Suprapubic skin (tissue), 4 donors: ENCODE results near the gene EPX.

Experiments
- POLR2A ChIP-seq, 2 donors: fragments of 450-650 bp; IDR thresholded peaks; one replicate each; pipeline ENCODE4 v1.6.1; 2017; ENCODE audit warnings: antibody characterized with exemption in 2 of 2, mild to moderate bottlenecking in 2 of 2, moderate library complexity in 2 of 2
- POLR2AphosphoS5 ChIP-seq, 3 donors: sonication (generic); formaldehyde crosslinking; IDR thresholded peaks; one replicate each; pipeline ENCODE4 v1.6.1; 2017; ENCODE audit warnings: antibody characterized with exemption in 3 of 3
- TF ChIP-seq, protein P1 (sequence below), 2 donors: fragments of 200-600 bp in 1 of 2; fragments of 450-650 bp in 1 of 2; sonication (generic) in 1 of 2; IDR thresholded peaks; one replicate each; pipeline ENCODE4 v1.5.1; 2016 to 2019; ENCODE audit warnings: antibody characterized with exemption in 2 of 2, mild to moderate bottlenecking in 1 of 2, moderate library complexity in 1 of 2

DNA sequence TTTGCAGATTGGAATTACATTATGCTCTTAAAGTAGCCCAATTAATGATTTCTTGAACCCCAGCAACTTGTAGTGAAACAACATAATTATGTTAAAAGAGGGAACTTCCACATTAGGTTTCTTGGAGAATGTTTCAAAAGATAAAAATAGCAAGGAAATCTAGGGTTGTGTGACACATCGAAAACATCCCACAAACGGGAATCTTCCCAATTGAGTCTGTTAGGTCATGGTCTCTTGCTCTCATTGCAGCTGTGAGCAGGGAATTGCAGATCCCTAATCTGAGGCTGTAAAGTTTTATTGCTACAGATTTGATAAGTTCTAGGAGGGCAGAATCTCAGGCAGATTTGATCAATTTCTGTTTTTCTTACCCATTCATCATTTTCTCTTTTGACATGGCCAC, 39.1 kb downstream of the EPX start:
- no peak for TF ChIP-seq POLR2AphosphoS5 (IDR thresholded peaks at IDR 0.05)
- TF ChIP-seq, protein P1, sequence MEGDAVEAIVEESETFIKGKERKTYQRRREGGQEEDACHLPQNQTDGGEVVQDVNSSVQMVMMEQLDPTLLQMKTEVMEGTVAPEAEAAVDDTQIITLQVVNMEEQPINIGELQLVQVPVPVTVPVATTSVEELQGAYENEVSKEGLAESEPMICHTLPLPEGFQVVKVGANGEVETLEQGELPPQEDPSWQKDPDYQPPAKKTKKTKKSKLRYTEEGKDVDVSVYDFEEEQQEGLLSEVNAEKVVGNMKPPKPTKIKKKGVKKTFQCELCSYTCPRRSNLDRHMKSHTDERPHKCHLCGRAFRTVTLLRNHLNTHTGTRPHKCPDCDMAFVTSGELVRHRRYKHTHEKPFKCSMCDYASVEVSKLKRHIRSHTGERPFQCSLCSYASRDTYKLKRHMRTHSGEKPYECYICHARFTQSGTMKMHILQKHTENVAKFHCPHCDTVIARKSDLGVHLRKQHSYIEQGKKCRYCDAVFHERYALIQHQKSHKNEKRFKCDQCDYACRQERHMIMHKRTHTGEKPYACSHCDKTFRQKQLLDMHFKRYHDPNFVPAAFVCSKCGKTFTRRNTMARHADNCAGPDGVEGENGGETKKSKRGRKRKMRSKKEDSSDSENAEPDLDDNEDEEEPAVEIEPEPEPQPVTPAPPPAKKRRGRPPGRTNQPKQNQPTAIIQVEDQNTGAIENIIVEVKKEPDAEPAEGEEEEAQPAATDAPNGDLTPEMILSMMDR (IDR thresholded peaks at IDR 0.05), result no peak
- no peak for TF ChIP-seq POLR2A (IDR thresholded peaks at IDR 0.05)
